LHCN-M2 (cell line): ENCODE data around the gene CENPO. TPM values are rescaled to one million over a fixed set of nuclear protein-coding genes. Genes with fewer than 3 reads are reported as not detected.
"Not testable (repeated sequence)": the region's sequence is repeated elsewhere in the genome, so short reads cannot be mapped to it uniquely, and the experiment has no call there.

ENCODE experiments used
- DNase-seq: peaks from one replicate; pipeline ENCODE4 v3.0.0-alpha.2; 2012; ENCODE audit warnings: low read depth
- total RNA-seq: library from RNA; depleted of rRNA; stranded (reverse); fragments of >200 nt; gene quantifications from 2 replicates; pipeline ENCODE4 v1.2.3, GENCODE V29; 2014

The CENPO gene
- total RNA-seq, 1 experiment from 2014 or later = 56.1 TPM

DNA sequence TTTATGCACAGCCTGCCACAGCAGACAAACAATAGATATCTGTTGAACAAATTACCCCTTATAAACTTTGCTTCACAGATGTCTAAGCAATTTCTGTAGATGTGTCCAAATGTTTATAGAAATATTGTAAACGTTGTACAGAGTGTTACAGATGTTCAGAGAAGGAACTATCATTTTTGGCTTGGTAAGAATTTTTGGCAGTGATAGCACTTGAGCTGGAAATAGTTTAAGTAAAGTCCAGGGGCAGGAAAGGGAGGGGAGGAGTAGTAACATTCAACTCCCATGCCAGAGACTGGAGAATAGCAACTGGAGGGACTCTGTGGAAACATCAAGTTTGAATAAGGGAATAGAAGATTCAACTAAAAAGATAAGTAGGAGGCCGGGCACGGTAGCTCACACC is 4.4 kb upstream of the CENPO start:
- DNase-seq = no peak

DNA sequence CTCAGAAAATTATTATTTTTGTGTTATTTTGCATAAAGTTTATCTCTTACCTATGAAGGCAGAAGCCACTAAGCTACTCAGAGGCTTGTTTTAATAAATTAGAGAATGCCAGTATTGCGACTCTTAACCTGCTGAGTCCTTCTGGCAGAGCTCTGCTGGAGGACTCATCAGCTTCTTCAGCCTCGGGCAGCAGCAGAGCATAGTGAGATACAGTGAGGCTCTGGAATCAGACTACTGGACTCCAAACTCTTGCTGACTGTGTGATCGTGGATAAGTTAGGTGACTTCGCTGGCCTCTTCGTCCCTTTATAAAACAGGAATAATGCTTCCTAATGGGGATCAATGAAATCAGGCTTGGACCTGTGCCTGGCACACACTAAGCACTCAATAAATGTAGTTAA is 1.8 kb upstream of the CENPO start:
- no peak for DNase-seq

DNA sequence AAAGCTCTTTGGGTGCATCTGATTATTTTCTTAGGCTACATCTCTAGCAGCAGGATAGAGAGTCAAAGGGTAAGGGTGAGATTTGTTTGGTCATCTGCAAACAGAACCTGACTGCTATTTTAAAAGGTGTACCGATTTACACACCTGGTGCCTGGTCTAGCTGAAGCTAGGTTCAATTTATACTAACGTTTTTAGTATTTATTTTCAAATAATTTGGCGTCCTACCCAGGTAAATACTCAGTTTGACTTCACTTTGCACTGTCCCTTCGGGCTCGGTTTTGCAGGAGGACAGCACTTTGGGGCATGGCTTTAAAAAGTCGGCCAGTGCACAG is 717 bp upstream of the CENPO start:
- no peak for DNase-seq

DNA sequence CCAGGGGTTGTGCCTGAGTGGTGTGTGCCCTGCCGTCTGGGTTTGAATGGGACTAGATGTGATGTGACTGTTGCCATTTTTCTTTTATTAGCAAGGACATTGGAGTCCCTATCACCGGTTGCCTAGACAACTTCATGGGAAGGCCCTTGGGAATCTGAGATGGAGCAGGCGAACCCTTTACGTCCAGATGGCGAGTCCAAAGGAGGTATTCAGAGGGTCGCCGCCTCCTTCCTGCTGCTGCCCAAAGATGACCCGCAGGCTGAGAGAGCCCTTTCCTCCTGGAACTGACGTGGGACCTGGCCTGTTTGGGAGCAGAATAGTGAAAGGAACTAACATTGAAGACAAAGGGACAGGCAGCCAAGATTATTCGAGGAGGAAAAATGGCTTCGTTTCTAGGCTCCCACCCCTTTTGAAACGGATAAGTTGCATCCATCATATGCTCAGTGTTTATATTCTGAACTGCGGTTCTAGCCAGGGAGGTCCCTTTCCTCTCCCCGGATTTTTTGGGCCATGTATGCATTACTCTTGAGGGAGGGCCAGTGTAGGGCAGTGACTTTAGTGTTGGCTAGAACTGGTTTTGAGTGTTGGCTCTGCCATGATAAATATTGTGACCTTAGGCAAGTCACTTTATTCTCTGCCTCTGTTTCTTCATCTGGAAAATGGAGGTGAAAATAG is 673 bp downstream of the CENPO start:
- DNase-seq = peak; percentile 61

DNA sequence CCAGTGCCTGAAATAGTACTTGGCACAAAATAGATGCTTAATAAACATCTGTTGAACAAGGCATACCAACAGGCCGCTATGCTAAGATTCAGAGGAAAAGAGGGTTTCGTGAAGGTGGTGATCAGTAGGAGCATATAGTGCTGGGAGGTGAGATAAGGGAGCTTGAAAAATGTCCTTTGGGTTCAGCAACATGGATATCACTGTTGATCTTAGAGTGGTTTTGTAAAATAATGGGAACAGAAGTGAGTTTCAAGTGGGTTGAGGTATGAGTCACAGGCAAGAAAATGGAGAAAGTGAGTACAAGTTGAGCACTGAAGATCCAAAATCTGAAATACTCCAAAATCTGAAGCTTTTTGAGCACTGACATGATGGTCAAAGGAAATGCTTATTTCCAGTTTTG is 4.4 kb downstream of the CENPO start:
- DNase-seq = no peak

DNA sequence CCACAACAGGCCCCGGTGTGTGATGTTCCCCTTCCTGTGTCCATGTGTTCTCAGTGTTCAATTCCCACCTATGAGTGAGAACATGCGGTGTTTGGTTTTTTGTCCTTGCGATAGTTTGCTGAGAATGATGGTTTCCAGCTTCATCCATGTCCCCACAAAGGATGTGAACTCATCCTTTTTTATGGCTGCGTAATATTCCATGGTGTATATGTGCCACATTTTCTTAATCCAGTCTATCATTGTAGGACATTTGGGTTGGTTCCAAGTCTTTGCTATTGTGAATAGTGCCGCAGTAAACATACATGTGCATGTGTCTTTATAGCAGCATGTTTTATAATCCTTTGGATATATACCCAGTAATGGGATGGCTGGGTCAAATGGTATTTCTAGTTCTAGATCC is 7.3 kb downstream of the CENPO start:
- DNase-seq = not testable (repeated sequence)

DNA sequence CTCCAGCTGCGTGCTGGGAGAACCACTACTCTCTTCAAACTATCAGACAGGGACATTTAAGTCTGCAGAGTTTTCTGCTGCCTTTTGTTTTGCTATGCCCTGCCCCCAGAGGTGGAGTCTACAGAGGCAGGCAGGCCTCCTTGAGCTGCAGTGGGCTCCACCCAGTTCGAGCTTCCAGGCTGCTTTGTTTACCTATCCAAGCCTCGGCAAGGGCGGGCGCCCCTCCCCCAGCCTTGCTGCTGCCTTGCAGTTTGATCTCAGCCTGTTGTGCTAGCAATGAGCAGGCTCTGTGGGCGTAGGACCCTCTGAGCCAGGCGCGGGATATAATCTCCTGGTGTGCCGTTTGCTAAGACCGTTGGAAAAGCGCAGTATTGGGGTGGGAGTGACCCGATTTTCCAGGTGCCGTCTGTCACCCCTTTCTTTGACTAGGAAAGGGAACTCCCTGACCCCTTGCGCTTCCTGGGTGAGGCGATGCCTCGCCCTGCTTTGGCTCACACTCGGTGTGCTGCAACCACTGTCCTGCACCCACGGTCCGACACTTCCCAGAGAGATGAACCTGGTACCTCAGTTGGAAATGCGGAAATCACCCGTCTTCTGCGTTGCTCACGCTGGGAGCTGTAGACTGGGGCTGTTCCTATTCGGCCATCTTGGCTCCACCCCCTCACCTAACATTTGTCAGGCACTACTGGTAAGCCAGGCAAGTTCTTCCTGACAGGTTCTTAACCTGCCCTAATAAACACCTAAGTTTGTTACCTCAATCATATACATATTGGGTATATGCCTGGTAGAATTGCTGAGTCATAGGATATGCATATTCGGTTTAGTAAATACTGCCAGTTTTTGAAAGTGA is 12.8 kb downstream of the CENPO start:
- DNase-seq = not testable (repeated sequence)

DNA sequence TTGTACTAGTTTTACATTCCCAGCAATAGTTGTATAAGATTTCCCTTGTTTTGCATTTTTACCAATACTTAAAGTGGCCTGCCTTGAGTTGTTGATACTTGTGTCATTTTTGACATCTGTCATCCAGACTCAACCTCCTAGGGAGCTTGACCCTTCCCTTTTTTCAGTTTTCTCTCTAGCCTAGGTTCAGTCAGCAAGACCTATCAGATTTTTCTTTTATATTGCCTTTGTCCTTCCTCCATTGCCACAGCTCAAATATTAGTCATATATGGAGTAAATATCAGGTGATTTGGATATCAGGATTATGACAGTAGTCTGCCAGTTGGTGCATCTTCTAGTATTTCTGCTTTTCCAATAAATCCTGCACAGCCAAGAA is 13.4 kb downstream of the CENPO start:
- no peak for DNase-seq

DNA sequence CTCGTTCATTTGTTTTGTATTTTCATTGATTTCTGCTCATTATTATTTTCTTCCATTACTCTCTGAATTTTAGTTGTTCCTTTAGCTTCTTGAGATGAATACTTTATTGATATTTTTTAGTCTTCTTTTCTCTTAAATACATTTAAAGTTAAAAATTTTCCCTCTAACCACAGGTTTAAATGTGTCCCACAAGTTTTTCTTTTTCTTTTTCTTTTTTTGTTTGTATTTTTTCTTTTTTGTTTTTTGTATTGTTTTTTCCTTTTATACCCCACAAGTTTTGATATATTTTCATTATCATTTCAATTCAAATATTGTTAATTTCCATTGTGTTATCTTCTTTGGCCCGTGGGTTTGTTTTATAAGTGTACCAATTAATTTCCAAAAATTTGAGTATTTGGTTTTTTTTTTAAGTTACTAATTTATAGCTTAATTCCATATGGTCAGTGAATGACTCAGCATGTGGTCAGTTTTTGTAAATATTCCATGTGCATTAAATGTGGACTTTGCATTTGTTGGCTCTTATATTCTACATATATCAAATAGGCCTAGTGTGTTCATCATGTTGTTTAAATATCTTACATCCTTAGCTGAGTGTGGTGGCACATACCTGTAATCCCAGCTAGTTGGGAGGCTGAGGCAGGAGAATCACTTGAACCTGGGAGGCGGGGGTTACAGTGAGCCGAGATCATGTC is 16.2 kb downstream of the CENPO start:
- no peak for DNase-seq

DNA sequence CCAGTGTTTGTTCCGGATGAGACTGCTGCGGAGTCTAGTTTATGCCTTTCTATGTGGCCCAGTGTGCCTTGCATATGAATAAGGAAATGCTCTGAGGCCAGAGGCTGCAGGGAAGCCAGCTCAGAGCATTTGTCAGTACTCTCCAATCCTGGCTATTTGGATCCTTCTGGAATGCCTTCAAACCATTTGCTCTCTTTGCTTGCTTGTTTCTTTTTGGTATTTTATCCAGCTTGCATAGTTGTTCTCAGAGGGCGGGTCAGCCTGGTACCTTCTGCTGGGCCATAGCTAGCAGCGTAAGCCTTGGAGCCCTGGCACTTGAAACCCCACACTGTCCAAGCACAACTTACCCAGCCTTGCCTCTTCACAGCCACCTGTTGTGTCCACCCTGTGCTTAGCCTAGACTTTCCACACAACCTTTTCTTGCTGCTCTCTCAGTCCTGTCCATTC is 20.5 kb downstream of the CENPO start:
- no peak for DNase-seq

DNA sequence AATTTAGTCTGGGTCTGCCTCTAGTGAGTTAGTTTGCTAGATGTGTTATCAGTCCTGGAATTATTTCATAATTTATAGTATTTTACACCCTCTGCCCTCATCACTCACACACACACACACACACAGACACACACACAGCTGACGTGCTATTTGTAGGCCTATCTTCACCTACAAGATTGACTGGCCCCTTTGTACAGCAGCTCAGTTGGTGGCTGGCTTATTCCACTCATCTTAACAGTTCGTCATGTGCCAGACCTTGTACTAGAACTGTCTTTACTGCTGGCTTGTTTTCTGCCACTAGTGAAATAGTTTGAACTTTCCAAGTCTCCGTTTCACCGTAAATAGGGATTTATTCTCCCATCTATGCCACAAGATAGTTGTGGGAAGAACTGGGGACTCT is 21.3 kb downstream of the CENPO start:
- DNase-seq = no peak

DNA sequence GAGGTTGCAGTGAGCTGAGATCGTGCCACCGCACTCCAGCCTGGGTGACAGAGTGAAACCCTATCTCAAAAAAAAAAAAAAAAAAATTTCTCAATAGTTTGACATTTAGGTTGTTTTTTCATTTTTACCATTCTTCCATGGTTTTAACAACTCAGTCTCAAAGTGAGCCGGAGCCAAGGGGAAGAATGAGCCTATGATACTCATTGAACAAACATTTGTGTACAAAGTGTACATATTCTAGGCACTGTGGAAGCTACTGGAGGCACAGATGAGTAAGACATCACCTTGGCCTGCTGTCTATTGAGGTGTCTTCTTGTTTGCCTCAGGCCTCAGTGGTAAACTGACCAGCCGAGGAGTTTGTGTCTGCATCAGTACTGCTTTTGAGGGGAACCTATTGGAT is 21.9 kb downstream of the CENPO start:
- no peak for DNase-seq

DNA sequence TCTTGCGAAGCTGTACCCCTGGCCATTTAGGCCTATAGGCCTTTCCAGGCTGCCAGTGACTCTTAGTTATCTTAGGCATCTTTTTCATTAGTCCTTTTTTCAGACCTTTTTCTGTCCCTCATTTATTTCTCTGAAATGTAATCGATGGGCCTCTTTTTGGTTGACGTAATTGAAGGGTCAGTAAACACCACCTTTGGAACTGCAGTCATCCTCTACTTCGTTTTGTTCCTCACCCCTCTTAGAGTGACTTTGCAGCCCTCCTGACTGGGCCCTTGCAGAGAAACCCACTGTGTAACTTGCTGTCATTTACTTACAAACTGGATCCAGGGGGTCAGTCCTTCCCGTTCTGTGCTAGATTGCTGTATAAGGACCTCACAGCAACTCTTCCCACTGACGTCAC is 23.2 kb downstream of the CENPO start:
- DNase-seq = no peak

DNA sequence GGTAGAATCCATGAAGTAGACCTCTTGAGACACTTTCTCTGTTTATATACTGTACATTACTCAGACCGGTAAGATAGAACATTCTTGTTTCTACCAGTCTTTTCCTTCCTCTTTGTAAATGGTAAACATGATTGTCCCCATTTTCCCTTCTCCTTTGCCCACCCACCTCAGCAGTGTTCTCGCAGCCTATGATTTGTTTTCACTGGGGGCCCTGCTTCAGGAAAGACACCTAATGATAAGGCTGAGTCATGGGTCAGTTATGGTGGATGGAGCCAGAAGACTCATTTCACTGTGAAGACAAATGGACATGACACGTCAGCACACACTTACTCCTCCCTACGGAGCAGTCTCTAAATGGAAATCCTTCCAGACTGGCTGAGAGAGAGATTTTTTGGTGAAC is 23.7 kb downstream of the CENPO start:
- DNase-seq = peak; percentile 74

DNA sequence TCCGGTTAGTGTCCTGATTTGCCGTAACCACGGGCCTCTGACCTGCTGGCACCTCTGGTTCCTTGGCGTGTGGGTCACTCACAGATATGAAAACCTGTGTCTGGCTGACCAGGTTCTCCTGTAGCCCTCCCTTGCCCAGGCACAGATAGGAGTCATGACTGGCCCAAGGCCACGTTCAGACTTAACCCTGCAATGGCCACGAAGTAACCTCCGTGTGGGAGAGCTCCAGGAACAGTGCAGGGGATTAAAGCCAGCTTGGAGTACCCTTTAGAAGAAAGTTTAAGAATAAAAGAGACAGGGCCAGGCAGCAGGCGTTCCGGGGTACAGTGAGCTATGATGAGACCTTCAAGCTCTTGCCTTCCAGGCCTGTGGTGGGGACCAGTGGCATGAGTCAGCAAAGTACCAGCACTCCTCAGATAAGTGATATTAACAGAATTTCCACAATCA is 25.5 kb downstream of the CENPO start:
- no peak for DNase-seq

DNA sequence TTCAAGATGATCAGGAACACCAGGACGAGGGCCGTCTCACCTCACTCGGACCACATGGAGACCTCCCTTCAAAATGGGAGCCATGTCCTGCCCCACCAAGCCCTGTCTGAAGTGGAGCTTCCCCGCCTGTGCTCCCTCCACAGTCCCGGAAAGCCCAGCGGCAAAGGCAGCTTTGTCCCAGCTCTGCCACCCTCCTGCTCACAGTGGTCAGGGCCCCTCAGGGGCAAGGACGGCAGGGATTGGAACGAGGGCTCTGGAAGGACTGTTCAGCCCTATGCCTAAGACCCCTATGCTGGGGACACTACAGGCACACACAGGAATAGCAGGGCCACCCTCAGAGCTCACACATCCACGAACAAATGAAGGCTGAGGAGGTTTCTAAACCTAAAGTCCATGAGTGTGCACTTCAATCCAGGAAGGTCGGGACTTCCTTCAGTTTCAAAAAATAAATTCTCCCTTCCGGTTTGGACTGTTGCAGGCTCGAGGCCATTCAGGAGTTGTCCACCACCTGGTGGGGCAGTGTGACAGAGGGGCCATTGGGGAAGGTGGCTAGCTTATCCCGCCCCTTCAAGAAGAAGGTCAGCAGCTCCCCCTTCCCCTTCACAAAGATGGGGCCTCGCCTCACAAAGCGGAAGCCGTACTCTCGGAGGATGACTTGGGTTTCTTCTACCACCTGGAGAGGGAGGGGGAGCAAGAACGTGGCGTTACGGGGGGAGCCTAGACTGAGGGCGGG is 26.4 kb downstream of the CENPO start:
- no peak for DNase-seq

DNA sequence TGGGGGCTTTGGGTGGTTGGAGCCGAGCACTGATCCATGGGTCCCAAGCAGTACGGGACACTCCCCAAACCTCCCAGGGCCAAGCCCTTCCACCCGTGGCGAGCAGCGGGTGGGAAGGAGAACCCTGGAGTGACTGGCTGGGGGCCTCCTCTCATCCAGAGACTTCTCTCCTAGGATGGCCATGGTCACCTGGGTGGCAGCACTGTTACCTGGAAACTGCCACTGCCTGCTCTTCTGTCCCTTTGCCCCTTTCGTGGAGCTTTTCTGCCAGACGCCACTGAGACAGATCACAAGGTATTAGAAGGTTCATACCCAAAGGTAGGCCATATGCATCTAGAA is 26.9 kb downstream of the CENPO start:
- no peak for DNase-seq

DNA sequence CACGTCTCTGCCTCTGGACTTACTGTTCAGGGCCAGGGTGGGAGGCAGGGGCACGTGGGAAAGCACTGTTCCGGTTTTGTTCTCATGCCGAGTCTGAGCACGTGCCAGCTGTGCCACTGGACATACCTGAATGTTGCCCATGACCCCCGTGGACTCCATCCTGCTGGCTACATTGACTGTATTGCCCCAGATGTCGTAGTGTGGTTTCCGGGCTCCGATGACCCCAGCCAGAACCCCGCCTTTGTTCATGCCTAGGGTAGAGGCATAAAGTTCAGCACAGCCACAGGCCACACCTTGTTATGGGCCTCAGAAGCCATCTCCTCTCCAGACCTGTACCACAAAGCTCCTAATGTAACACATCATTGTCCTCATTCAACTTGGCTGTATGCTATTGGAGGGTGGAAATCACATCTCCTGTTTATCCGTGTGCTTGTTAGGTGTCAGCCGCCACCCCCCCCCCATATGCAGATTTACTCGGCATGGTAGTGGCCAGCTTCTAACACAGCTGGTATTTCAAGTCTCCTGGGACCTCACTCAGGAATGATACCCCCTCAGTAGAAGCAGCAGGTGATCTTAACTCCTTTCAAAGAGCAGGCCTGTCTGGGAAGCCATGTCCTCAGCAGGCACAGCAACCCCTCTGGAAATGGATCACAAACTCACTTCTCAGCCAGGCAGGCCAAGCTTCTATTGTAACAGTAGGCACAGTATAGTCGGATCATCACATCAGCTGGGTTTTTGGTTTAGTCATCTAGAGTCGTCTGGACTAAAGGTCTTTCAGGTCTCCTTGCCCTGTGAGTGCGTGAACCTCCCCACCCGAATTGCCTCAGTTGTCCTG is 27.6 kb downstream of the CENPO start:
- no peak for DNase-seq

DNA sequence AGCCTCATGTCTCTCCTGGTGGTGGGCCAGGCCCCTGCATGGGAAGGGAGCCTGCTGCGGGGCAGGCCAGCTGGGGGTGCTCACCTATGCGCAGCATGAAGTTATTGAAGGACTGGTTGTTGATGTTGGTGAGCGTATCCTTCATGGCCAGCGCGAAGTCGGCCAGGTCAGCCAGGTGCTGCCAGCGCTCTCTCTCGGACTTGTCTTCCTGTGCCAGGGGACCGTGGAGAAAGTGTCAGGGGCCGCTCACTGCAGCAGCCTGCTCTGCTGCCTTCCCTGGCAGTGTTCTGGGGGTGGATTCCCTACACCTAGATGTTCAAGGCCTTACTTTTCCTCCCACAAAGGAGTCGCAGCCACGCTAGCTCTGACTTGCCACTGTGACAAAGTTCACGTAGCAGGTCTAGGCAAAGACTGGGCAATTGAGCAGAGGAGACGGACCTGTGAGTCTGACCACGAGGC is 28.2 kb downstream of the CENPO start:
- DNase-seq = no peak

DNA sequence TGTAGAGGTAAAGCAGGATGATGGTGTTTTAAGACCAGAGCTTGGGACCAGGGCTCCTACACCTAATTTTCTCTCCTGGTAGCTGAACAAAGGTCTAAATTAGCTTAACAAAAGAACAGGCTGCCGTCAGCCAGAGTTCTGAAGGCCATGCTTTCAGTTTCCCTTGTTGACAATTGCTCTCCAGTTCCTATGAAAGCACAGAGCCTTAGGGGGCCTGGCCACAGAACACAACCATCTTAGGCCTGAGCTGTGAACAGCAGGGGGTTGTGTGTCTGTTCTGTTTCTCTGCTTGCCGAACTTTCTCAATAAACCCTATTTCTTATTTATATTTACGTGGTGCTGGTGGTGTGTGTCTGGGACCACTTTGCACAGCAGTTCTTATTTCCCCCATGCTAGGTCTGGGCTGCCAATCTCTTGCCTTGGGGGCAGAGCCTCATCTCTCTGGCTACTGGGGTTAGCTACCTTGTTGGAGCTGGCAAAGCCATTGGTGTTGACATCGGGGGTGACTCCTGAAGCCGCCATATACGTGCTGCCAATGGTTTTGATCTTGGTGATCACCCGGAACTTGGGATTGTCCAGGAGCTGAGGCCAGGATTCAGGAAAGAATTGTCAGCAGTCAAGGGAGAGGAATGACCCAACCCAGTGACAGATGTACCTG is 29.0 kb downstream of the CENPO start:
- no peak for DNase-seq
